Measurements from ENCODE around the gene GAGE10. TPM values are rescaled to one million over a fixed set of nuclear protein-coding genes. Genes with fewer than 3 reads are reported as not detected.

The GAGE10 gene
- total RNA-seq, 6 donors from 2014 or later = not detected

- Histone ChIP-seq H3K36me3 (no peaks in the 10 kb centered on the region), H3K4me3 (peak overlapping the region; percentile 23 to 85 (median 60)), H3K27ac (peak overlapping the region; percentile 83 to 96 (median 93)), H3K4me1 (peaks cover 7 to 30% (median 20%) of the 10 kb centered on the region in 4 donors), H3K9me3 (peaks cover 0 to 7% (median 0%) of the 10 kb centered on the region in 4 donors), H3K27me3 (no peaks in the 10 kb centered on the region)
- 75% methylated on average over 65 of the region's 66 CpGs; no CpG with 5 or more reads in 1 of the 2 donors for WGBS, 2 donors
- ATAC-seq (ENCODE audit: low FRiP score in 2 of 2) = no peak
- peak in 1 of 2 donors; percentile 87 for DNase-seq
- TF ChIP-seq POLR2A (IDR thresholded peaks at IDR 0.05) (no peak), POLR2AphosphoS5 (IDR thresholded peaks at IDR 0.05) (no peak), EP300 (IDR thresholded peaks at IDR 0.05) (no peak)
- TF ChIP-seq, protein P1, sequence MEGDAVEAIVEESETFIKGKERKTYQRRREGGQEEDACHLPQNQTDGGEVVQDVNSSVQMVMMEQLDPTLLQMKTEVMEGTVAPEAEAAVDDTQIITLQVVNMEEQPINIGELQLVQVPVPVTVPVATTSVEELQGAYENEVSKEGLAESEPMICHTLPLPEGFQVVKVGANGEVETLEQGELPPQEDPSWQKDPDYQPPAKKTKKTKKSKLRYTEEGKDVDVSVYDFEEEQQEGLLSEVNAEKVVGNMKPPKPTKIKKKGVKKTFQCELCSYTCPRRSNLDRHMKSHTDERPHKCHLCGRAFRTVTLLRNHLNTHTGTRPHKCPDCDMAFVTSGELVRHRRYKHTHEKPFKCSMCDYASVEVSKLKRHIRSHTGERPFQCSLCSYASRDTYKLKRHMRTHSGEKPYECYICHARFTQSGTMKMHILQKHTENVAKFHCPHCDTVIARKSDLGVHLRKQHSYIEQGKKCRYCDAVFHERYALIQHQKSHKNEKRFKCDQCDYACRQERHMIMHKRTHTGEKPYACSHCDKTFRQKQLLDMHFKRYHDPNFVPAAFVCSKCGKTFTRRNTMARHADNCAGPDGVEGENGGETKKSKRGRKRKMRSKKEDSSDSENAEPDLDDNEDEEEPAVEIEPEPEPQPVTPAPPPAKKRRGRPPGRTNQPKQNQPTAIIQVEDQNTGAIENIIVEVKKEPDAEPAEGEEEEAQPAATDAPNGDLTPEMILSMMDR (IDR thresholded peaks at IDR 0.05) = no peak
Measured at GRCh38 chrX:49270249-49270921, 33.1 kb upstream of the GAGE10 start.

DNA sequence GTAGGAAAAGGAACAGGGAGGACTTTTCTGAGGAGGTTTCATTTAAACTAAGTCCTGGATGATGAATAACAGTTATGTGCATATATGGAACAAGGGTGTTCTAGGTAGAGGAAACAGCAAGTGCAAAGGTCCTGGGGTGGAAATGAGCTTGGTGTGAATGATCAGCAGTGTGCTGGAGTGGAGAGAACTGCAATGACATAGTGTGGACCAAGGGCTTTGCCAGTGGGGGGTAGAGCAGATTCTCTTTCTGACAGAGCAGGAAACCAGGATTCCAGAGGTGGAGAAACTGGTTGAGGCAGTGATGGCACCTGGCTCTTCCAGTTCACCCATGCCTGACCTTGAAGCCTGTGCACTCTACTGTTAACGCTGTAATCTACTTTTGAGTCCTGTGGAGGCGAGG, 32.1 kb upstream of the GAGE10 start:
- no peak for ATAC-seq (ENCODE audit: low FRiP score in 2 of 2)
- no peak for DNase-seq
- Histone ChIP-seq H3K4me1 (peaks cover 7 to 30% (median 20%) of the 10 kb centered on the region in 4 donors), H3K9me3 (peaks cover 0 to 7% (median 0%) of the 10 kb centered on the region in 4 donors), H3K4me3 (no peak overlapping the region), H3K27me3 (no peaks in the 10 kb centered on the region), H3K36me3 (no peaks in the 10 kb centered on the region), H3K27ac (no peak overlapping the region)
- WGBS, 2 donors = 71 to 90% methylated on average over 2 of the region's 2 CpGs
- TF ChIP-seq, protein P1 (IDR thresholded peaks at IDR 0.05) = no peak
- no peak for TF ChIP-seq POLR2AphosphoS5 (IDR thresholded peaks at IDR 0.05)
- no peak for TF ChIP-seq EP300 (IDR thresholded peaks at IDR 0.05)
- TF ChIP-seq POLR2A (IDR thresholded peaks at IDR 0.05) = no peak

DNA sequence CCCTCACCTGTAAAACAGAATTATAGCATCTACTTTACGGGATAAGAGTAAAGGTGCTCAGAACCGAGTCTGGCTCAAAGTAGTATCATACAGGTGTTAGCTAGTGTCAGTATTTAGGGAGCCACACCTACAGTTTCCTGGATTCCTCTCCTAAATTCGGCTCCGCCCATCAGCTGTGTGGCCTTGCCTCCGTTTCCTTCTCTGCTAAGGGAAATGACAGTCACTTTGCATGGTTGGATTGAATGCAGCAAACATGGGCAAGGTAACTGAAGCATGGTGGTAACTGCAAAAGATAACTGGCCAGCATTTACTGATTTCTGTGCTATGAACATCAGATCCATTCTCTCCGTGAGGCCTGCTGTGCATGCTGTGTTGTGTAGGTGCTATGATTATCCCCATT, 31.0 kb upstream of the GAGE10 start:
- H3K4me1 ChIP-seq = peaks cover 7 to 30% (median 20%) of the 10 kb centered on the region in 4 donors
- DNase-seq = no peak
- 51 to 54% methylated on average over 6 of the region's 6 CpGs for WGBS, 2 donors
- H3K4me3 ChIP-seq = no peak overlapping the region
- no peak for ATAC-seq (ENCODE audit: low FRiP score in 2 of 2)
- no peaks in the 10 kb centered on the region for H3K27me3 ChIP-seq
- TF ChIP-seq, protein P1 (IDR thresholded peaks at IDR 0.05) = no peak
- no peak for TF ChIP-seq EP300 (IDR thresholded peaks at IDR 0.05)
- TF ChIP-seq POLR2A (IDR thresholded peaks at IDR 0.05) = no peak
- no peak for TF ChIP-seq POLR2AphosphoS5 (IDR thresholded peaks at IDR 0.05)
- H3K27ac ChIP-seq = no peak overlapping the region
- H3K9me3 ChIP-seq = peaks cover 0 to 7% (median 0%) of the 10 kb centered on the region in 4 donors
- H3K36me3 ChIP-seq = no peaks in the 10 kb centered on the region

DNA sequence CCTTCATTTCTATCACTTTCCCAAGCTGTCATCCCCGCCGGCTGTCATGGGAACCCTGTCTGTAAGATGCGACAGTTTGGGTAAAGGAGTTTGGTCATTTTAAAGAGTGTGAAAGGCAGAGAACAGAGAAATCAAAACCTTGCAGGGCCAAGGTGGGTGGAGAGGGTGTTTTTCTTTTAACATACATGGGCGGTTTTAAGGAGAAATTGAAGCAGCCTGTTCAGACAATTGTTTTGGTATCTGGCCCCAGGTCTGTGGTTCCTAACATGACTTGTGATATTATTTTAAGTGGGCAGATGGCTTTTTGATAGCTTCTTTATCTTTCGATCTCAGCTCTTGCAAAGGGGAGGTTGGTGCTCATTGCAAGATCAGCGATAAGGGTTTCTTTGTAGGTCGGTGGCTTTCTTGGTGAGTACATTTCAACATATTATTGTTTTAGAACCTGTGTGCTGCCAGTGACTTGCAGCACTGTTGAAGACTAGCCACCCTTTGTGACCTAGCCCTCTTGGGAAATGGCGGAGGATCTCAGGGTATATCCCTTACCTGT, 30.2 kb upstream of the GAGE10 start:
- Histone ChIP-seq H3K9me3 (peaks cover 0 to 7% (median 0%) of the 10 kb centered on the region in 4 donors), H3K4me3 (no peak overlapping the region), H3K27ac (no peak overlapping the region), H3K4me1 (peaks cover 7 to 30% (median 20%) of the 10 kb centered on the region in 4 donors), H3K36me3 (no peaks in the 10 kb centered on the region), H3K27me3 (no peaks in the 10 kb centered on the region)
- WGBS, 2 donors = 69 to 81% methylated on average over 5 to 8 of the region's 8 CpGs
- no peak for ATAC-seq (ENCODE audit: low FRiP score in 2 of 2)
- no peak for TF ChIP-seq EP300 (IDR thresholded peaks at IDR 0.05)
- TF ChIP-seq, protein P1 (IDR thresholded peaks at IDR 0.05) = no peak
- no peak for TF ChIP-seq POLR2A (IDR thresholded peaks at IDR 0.05)
- no peak for TF ChIP-seq POLR2AphosphoS5 (IDR thresholded peaks at IDR 0.05)
- DNase-seq = no peak
